Progenitor cell of endocrine pancreas (in vitro differentiated cells): ENCODE results near the gene CFAP126. TPM values are rescaled to one million over a fixed set of nuclear protein-coding genes. Genes with fewer than 3 reads are reported as not detected.
"Not testable (repeated sequence)": the region's sequence is repeated elsewhere in the genome, so short reads cannot be mapped to it uniquely, and the experiment has no call there.

Source experiments
- DNase-seq: peaks from one replicate; pipeline ENCODE4 v3.0.0; 2021; ENCODE audit warnings: low spot score; ENCODE audit not compliant: unreplicated experiment
- H3K27ac Mint-ChIP-seq: 2 replicates; pipeline ENCODE4 v1.8.0; 2021; ENCODE audit warnings: mild to moderate bottlenecking, moderate library complexity, mixed read lengths
- H3K27me3 Mint-ChIP-seq: 2 replicates; pipeline ENCODE4 v1.8.0; 2021; ENCODE audit warnings: mixed read lengths
- H3K36me3 Mint-ChIP-seq: 2 replicates; pipeline ENCODE4 v1.8.0; 2022; ENCODE audit warnings: mixed read lengths; ENCODE audit not compliant: insufficient read depth
- H3K4me1 Mint-ChIP-seq: 2 replicates; pipeline ENCODE4 v1.8.0; 2021; ENCODE audit warnings: low read depth, mixed read lengths
- H3K4me3 Mint-ChIP-seq: 2 replicates; pipeline ENCODE4 v1.8.0; 2021; ENCODE audit warnings: low read depth, mild to moderate bottlenecking, moderate library complexity, mixed read lengths
- H3K9me3 Mint-ChIP-seq: 2 replicates; pipeline ENCODE4 v1.8.0; 2021; ENCODE audit warnings: low read depth, mixed read lengths
- total RNA-seq: library from RNA; stranded (reverse); gene quantifications from 2 replicates; pipeline ENCODE4 v1.2.1, GENCODE V29; 2021
- TF ChIP-seq, protein P1 (sequence below): fragments of 200-600 bp; sonication (generic); IDR thresholded peaks from one replicate; pipeline ENCODE4 v1.5.0; 2021; ENCODE audit warnings: antibody characterized with exemption, mild to moderate bottlenecking; ENCODE audit not compliant: unreplicated experiment

Gene CFAP126
- total RNA-seq, 1 donor from 2014 or later: 0.65 TPM

DNA sequence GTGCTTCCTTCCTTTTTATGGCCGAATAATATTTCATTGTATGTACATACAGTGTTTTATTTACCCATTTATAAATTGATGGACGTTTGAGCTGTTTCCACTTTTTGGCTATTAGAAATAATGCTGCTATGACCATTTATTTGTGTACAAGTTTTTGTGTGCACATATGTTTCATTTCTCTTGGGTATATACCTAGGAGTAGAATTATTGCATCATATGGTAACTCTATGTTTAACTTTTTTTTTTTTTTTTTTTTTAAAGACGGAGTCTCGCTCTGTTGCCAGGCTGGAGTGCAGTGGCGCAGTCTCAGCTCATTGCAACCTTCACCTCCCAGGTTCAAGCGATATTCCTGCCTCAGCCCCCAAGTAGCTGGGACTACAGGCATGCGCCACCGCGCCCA lies 34.5 kb downstream of the CFAP126 start:
- Mint-ChIP-seq H3K27ac (no peak overlapping the region), H3K27me3 (no peaks in the 10 kb centered on the region), H3K9me3 (no peaks in the 10 kb centered on the region), H3K4me3 (no peak overlapping the region), H3K4me1 (no peaks in the 10 kb centered on the region), H3K36me3 (peaks cover 19% of the 10 kb centered on the region)
- DNase-seq: no peak
- TF ChIP-seq, protein P1, sequence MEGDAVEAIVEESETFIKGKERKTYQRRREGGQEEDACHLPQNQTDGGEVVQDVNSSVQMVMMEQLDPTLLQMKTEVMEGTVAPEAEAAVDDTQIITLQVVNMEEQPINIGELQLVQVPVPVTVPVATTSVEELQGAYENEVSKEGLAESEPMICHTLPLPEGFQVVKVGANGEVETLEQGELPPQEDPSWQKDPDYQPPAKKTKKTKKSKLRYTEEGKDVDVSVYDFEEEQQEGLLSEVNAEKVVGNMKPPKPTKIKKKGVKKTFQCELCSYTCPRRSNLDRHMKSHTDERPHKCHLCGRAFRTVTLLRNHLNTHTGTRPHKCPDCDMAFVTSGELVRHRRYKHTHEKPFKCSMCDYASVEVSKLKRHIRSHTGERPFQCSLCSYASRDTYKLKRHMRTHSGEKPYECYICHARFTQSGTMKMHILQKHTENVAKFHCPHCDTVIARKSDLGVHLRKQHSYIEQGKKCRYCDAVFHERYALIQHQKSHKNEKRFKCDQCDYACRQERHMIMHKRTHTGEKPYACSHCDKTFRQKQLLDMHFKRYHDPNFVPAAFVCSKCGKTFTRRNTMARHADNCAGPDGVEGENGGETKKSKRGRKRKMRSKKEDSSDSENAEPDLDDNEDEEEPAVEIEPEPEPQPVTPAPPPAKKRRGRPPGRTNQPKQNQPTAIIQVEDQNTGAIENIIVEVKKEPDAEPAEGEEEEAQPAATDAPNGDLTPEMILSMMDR: no peak

DNA sequence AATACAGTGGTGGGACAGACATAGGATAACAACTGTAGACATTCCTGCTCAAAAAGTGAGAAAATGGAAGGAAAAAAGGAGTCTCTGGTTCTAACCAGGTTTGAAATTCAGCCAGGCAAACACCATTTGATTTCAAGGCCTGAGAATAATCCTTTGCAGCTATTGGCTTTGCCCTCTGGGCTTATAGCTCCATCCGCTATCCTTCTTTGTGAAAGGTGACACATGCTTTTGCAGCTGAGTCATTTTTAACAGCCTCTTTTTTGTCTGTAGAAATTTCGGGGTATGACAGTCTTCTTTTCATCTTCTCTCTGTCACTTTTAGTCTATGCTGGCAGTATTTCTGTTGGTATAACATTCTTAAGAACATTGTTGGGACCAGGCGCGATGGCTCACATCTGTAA lies 37.3 kb downstream of the CFAP126 start:
- Mint-ChIP-seq H3K9me3 (no peaks in the 10 kb centered on the region), H3K27me3 (no peaks in the 10 kb centered on the region), H3K27ac (no peak overlapping the region), H3K36me3 (peaks cover 22% of the 10 kb centered on the region), H3K4me3 (no peak overlapping the region), H3K4me1 (no peaks in the 10 kb centered on the region)
- TF ChIP-seq, protein P1: no peak
- DNase-seq: no peak

DNA sequence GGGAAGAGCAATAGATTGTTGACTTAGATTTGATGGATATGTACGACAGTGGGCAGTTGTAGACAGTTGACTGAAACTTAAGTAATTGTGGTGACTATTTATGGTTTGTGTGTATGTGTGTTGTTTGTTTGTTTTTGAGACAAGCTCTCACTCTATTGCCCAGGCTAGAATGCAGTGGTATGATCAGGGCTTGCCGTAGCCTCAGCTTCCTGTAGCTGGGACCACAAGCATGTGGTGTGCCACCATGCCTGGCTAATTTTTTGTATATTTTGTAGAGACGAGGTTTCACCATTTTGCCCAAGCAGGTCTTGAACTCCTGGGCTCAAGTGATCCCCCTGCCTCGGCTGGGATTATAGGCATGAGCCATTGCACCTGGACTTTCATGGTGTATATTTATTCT lies 43.7 kb downstream of the CFAP126 start:
- no peaks in the 10 kb centered on the region for H3K27me3 Mint-ChIP-seq
- H3K4me1 Mint-ChIP-seq: no peaks in the 10 kb centered on the region
- H3K9me3 Mint-ChIP-seq: no peaks in the 10 kb centered on the region
- DNase-seq: no peak
- no peak overlapping the region for H3K27ac Mint-ChIP-seq
- peaks cover 9% of the 10 kb centered on the region for H3K36me3 Mint-ChIP-seq
- H3K4me3 Mint-ChIP-seq: no peak overlapping the region
- TF ChIP-seq, protein P1: no peak

DNA sequence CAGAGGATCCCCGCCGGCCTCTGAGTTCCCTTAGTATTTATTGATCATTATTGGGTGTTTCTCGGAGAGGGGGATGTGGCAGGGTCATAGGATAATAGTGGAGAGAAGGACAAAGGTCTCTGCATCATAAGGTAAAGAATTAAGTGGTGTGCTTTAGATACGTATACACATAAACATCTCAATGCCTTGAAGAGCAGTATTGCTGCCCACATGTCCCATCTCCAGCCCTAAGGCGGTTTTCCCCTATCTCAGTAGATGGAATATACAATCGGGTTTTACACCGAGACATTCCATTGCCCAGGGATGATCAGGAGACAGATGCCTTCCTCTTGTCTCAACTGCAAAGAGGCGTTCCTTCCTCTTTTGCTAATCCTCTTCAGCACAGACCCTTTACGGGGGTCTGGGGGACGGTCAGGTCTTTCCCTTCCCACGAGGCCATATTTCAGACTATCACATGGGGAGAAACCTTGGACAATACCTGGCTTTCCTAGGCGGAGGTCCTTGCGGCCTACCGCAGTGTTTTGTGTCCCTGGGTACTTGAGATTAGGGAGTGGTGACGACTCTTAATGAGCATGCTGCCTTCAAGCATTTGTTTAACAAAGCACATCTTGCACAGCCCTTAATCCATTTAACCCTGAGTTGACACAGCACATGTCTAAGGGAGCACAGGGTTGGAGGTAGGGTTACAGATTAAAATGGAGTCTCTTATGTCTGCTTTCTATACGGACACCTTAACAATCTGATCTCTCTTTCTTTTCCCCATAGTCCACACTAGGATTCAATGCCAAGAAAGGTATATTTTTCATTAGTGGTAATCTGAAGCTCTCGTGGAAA lies 51.6 kb downstream of the CFAP126 start:
- peaks cover 15% of the 10 kb centered on the region for H3K4me1 Mint-ChIP-seq
- not testable (repeated sequence) for H3K27ac Mint-ChIP-seq, H3K27me3 Mint-ChIP-seq, H3K9me3 Mint-ChIP-seq, DNase-seq, H3K36me3 Mint-ChIP-seq
- peak overlapping the region; percentile 96 for H3K4me3 Mint-ChIP-seq

Other genes starting within 250 kb of the CFAP126 start
- 54.8 and 57.9 TPM in 2 replicates for gene PFDN2, start 249.8 kb downstream of the CFAP126 start, total RNA-seq
- 58.6 and 59.0 TPM in 2 replicates for gene NIT1, start 249.8 kb downstream of the CFAP126 start, total RNA-seq
- 46.9 and 49.3 TPM in 2 replicates for gene DEDD, start 235.2 kb downstream of the CFAP126 start, total RNA-seq
- gene UFC1, start 213.9 kb downstream of the CFAP126 start, total RNA-seq: 139 and 150 TPM in 2 replicates
- gene USP21, start 208.4 kb downstream of the CFAP126 start, total RNA-seq: 48.8 and 51.1 TPM in 2 replicates
- gene PPOX, start 201.4 kb downstream of the CFAP126 start, total RNA-seq: 50.9 and 56.5 TPM in 2 replicates
- 45.9 and 48.2 TPM in 2 replicates for gene B4GALT3, start 190.4 kb downstream of the CFAP126 start, total RNA-seq
- 0.22 and 0.24 TPM in 2 replicates for gene ADAMTS4, start 168.8 kb downstream of the CFAP126 start, total RNA-seq
- gene NDUFS2, start 165.5 kb downstream of the CFAP126 start, total RNA-seq: 98.2 and 103 TPM in 2 replicates
- 0.60 and 1.5 TPM in 2 replicates for gene FCER1G, start 152.6 kb downstream of the CFAP126 start, total RNA-seq
- gene APOA2, start 144.2 kb downstream of the CFAP126 start, total RNA-seq: 51.3 and 74.2 TPM in 2 replicates
- 15.2 and 16.3 TPM in 2 replicates for gene TOMM40L, start 141.8 kb downstream of the CFAP126 start, total RNA-seq
- not detected in 2 replicates for gene NR1I3, start 129.7 kb downstream of the CFAP126 start, total RNA-seq
- gene PCP4L1, start 109.1 kb downstream of the CFAP126 start, total RNA-seq: 0.86 and 1.1 TPM in 2 replicates
- 4.4 and 4.5 TPM in 2 replicates for gene MPZ, start 57.9 kb downstream of the CFAP126 start, total RNA-seq
- gene SDHC, start 53.5 kb downstream of the CFAP126 start, total RNA-seq: 167 and 190 TPM in 2 replicates
- gene FCGR2A, start 137.6 kb upstream of the CFAP126 start, total RNA-seq: 0.40 TPM in 1 of 2 replicates, not detected in the other
- 0.16 TPM in 1 of 2 replicates, not detected in the other for gene HSPA6, start 156.7 kb upstream of the CFAP126 start, total RNA-seq
- not detected in 2 replicates for gene FCGR3A, start 181.9 kb upstream of the CFAP126 start, total RNA-seq